GM19023 (cell line): ENCODE results near the gene FOXK1.

Experiments
- ATAC-seq: cut with Tn5 transposase; IDR thresholded peaks from one replicate; pipeline ENCODE4 v1.9.1; 2021; ENCODE audit warnings: mild to moderate bottlenecking, moderate library complexity; ENCODE audit not compliant: unreplicated experiment

FOXK1 gene

DNA sequence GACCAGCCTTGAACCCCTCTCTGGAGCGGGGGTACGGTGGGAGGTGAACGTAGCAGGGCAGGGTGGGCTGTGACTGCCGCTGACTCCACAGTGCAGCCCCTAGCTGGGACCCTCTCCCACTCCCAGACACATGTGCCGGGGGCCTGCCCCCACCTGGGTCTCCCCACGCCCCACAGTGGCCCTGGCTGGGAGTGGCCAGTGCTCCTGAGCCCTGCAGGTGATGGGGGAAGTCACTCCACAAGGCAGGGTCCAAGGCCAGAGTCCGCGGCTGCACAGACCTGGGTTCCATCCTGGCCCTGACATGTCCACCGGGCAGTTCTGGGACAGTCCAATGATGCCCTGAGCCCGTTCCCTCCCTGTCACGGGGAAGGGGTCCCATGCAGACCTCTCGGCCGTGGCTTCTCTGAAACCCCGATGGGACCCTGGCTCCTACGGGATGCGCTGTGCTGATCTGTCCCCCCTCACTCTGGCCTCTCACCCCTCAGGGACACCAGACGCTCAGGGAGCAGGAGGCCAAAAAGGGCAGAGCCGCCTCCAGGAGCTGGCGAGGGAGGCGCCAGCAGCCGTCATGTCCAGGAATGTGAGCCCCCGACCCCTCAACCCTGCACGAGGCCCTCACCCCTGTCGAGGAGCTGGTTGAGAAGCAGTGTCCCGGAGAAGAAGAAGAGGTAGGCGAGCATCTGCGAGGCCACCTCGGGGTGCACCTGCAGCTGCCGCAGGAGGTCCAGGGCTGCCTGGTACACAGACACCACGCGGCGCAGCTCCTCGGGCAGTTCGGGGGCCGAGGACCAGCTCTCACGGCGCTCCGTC, 133.7 kb downstream of the FOXK1 start:
- no peak for ATAC-seq

DNA sequence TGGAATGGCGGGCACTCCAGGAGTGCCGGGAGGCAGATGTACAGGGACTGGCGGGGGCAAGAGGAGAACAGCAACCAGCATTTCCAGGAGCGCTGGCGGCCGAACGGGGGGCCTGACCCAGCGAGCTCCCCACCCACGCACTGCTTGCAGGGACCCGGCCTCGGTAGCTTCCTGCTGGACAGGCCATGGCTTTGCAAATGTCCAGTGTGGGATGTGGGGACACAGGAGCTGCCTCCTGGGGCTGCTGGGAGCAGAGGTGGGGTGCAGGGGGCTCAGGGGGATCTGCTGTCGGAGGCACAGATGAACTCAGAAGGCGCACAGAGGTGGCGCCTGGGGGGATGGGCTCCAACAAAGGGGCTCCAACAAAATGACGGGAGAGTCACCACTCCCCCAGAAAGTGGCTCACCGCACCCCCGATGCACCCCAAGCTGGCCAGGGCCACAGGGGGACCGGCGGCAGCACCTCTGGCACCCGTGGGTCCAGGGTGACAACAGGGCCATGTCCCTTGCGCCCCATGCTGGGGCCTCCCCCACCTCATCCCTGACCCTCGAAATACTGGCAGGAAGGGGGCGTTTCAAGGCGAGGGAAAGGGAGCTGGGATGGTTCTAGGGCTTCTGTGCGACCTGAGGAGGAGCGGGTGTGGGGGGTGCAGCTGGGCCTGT, 134.5 kb downstream of the FOXK1 start:
- ATAC-seq: no peak

DNA sequence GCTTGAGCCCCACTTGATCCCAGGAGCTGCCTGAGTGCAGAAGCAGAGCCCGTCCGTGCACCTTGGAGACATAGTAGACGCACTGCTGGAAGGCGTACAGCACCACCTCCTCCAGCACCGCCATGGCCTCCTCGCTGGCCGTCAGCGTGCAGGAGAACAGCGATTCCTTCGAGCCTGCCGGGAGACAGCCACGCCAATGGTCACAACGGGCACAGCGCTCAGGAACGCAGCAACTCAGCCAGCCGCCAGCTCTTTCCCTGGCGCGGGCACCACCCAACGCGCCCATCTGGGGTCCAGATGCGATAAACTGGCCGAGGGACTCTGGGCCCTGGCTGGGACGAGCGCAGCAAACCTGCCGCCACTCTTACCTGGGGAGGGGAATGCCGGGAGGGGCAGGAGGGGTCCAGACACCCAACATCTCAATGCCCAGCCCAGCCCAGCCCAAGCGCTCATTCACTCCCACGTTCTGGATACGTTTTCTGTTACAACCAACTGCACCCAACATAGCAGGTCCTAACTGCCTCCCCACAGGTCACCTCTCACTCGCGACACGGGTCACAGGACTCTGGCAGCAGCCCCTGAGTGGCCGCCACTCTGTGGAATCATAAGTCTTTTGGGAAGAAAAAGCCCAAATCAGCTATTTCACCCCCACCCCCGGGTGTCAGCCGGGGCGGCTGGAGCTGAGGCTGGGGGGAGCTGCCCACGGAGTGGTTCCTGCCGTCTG, 135.2 kb downstream of the FOXK1 start:
- no peak for ATAC-seq

DNA sequence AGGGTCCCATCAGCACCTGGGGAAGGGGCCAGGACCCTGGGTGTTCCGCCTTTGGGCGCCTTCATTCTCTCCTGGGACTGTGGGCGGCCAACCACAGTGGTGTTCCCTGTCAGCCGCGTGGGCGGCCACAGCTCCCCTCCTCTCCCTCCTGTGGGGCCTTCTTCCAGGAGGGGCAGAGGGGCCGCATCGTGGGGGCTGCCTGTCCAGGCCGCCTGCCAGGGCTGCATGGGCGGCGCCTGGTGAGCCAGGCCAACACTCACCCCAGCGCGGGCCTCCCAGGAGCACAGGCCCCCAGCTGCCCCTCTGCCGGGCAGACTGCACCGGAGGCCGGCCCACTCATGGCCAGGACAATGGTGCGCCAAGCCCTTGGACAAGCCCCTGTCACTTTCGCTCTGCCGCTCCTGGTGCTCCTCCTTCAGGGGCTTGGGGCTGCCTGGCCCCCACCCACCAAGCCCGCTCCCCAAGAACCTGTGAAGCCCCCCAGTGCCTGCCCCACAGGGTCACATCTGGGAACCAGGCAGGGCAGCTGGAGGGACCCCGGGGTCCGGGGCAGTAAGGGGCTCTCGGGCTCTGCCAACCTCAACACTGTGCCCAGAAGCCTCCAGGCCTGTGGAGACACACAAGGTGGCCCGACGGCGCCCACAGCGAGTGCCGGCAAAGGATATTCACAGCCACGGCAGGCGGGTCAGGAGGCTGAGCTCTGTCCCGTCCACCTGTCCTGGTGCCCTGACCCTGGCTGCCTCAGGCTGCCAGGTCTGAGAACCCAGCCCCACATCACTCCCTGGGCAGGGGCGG, 136.1 kb downstream of the FOXK1 start:
- ATAC-seq: no peak

DNA sequence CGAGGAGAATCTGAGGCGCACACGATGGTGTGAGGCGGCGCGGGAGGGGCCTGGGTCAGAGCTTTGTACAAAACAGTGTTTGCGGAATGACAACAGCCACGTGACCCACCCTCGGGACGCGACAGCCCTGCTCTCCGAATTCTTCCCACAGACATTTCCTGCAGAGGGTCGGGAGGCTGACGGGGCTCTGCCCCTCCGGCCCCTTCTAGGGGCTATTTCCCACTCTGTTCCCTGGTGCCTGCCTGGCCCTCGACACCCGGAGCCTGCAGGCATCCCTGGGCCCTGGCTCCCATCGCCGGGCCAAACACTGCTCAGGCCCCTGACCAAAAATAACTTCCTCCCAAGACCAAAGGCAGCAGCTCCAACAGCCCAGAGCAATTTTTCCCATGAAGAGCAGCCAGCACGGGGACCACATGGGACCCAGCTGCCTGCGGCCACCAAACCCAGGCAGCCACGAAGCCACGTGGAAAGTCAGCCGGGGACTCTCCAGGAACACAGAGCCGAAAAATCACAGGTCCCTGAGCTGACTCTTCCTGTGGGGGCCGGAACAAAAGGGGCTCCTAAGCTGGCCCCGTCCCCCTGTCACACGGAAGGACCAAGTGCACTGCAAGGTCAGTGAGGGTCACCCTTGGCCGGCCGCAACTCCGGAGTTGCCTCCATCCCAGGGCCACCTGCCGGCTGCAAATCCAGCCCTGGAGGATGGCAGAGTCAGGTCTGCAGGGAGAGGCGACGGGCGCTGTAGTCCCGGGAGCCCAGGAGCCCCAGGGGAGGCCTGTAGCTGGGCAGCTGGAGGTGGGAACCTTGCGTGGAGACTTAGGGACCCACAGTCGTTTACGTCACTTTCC, 137.7 kb downstream of the FOXK1 start:
- ATAC-seq: no peak

DNA sequence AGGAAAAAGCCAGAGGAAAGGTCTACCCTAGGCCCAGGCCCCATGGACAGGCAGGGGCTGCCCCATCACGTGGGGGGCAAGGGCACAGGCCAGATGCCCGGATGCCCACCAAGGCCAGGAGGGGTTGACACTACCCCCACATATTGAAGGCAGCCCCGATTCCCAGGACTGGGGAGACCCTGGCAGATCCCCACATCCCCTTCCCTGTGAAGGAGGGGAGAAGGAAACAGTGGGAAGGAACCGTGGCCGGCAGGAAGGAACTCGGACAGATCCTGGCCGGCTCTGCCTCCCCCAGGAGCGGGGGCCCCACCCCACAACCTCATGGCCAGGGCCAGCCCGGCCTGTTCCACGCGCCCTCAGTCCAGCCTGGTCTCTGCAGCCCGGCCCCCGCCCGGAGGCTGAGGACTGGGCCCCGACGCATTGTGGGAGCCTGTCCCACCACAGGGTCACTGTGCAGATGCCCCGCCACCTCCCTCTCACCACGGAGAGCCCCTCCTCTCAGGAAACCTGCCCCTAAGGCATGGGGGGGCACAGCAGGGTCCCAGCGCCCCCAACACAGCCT, 138.4 kb downstream of the FOXK1 start:
- no peak for ATAC-seq
